Vagina (tissue), 2 donors: Measurements from ENCODE around the gene PLCB1.

Experiments used
- CTCF ChIP-seq, 3 experiments: fragments of 450-650 bp in 2 of 3; fragments of 200-600 bp in 1 of 3; sonication (generic) in 1 of 3; IDR thresholded peaks; one replicate each; pipeline ENCODE4 v1.5.1; 2017 to 2019; ENCODE audit warnings: antibody characterized with exemption in 3 of 3, mild to moderate bottlenecking in 2 of 3, moderate library complexity in 2 of 3
- POLR2A ChIP-seq, 2 donors: fragments of 450-650 bp; IDR thresholded peaks; one replicate each; pipeline ENCODE4 v1.6.1; 2017; ENCODE audit warnings: antibody characterized with exemption in 2 of 2, mild to moderate bottlenecking in 2 of 2, moderate library complexity in 2 of 2
- POLR2AphosphoS5 ChIP-seq, 2 donors: sonication (generic); formaldehyde crosslinking; IDR thresholded peaks; one replicate each; pipeline ENCODE4 v1.9.0; 2017; ENCODE audit warnings: antibody characterized with exemption in 2 of 2, mild to moderate bottlenecking in 2 of 2, low read depth in 1 of 2; ENCODE audit not compliant: insufficient read depth in 1 of 2

- no peak for TF ChIP-seq CTCF (IDR thresholded peaks at IDR 0.05)
- no peak for TF ChIP-seq POLR2AphosphoS5 (IDR thresholded peaks at IDR 0.05; ENCODE audit: insufficient read depth in 1 of 2, low read depth in 1 of 2)
- no peak for TF ChIP-seq POLR2A (IDR thresholded peaks at IDR 0.05)
Measured at GRCh38 chr20:8225658-8226057, 93.6 kb downstream of the PLCB1 start.
